Coronary artery (tissue), 2 donors: ENCODE results near the gene OR6B2.

Experiments
- DNase-seq: peaks from one replicate; pipeline ENCODE4 v3.0.0-alpha.2; 2017; ENCODE audit warnings: low spot score
- H3K27ac ChIP-seq, 2 donors: fragments of 200-600 bp; sonication (generic); one replicate each; pipeline ENCODE4 v1.5.1; 2016 to 2019
- H3K4me3 ChIP-seq: fragments of 200-600 bp; sonication (generic); 2 replicates; pipeline ENCODE4 v1.5.1; 2016; ENCODE audit warnings: mild to moderate bottlenecking, moderate library complexity
- CTCF ChIP-seq: fragments of 200-600 bp; sonication (generic); IDR thresholded peaks from one replicate; pipeline ENCODE4 v1.5.1; 2019; ENCODE audit warnings: antibody characterized with exemption

OR6B2 gene

DNA sequence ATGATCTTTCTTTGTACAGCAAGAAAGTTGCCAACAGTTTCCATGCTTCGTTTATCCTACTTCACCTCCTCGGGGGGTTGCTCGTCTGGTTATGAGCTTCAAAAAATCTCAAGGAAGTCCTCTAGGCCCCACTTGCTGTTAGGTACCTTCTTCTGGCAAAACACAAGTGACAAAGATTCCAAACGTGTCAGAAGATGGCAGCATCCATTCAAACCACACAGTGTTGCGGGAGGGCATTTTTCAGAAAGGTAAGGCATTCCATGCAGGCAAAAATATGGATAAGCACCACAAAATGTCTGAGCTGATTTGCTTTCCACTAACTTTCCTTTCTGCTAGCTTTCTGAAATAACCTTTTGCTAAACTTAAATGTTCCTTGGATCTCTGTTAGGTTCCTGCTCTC lies 36.3 kb upstream of the OR6B2 start:
- H3K4me3 ChIP-seq = no peak overlapping the region
- no peak overlapping the region for H3K27ac ChIP-seq
- no peak for DNase-seq
- no peak for TF ChIP-seq CTCF

DNA sequence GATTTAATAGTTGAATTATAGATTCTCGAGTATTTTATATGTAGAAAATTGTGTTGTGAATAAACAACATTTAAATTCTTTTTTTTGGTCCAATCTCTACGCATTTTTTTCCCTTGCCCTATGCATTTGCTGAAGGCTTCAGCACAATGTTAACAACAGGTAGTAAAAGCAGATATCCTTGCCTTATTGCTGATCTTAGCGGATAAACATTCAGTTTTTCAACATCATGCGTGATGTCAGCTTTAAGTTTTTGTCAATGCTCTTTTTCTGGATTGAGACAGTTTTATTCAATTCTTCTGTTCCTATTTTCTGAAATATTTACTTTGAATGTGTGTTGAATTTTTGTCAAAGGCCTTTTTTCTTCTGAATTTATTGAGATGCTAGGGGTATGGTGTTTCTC lies 34.7 kb upstream of the OR6B2 start:
- no peak overlapping the region for H3K27ac ChIP-seq
- no peak for TF ChIP-seq CTCF
- no peak for DNase-seq
- no peak overlapping the region for H3K4me3 ChIP-seq

DNA sequence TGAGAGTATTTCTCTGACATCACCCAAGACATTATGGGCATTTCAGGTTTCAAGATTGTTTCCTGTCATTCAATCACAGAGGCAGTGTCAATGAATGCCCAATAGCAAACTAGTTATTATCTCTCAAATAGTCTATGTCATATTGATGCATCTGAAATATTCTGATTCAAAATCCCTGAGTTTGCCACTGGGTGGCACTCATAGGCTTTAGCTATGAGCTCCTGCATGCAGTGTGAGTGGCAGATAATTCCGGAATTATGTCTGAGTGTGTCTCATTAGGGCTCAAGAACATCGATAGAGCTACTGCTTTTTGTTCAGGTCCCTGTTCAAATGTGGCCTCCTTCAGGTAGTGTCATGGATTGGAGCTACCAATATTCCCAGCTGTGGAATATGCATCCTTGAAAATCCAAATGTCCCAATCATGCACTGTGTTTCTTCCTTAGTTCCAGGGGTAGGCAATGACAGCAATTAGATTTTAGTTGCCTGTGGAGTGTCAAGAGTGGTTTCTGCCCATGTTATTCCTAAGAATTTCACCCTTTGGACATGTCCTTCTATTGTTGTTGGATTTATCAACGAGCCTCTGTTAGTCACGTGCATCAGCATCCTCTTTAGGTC lies 30.9 kb upstream of the OR6B2 start:
- no peak for TF ChIP-seq CTCF
- Histone ChIP-seq H3K27ac (no peak overlapping the region), H3K4me3 (no peak overlapping the region)
- DNase-seq = no peak

DNA sequence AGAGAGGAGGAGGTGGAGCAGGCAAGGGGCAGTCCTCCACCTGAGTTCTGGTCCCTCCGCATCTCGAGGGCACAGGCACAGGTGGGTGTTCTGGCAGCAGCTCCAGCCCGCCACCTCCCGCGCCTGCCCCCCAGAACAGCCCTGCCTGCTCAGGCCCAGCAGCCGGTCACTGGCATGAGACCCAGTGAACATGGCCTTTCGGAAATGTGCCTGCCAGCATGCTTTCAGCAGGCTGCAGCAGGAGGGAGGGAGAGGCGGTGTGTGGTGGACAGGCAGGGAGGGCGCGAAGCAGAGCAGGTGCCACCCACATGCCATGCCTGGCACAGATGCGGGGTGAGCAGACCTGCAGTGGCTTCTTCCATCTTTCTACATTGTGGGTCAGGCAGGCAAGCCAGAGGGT lies 26.4 kb upstream of the OR6B2 start:
- TF ChIP-seq CTCF = no peak
- DNase-seq = no peak
- Histone ChIP-seq H3K27ac (no peak overlapping the region), H3K4me3 (no peak overlapping the region)

- no peak overlapping the region for H3K27ac ChIP-seq
- H3K4me3 ChIP-seq = no peak overlapping the region
- DNase-seq = no peak
- TF ChIP-seq CTCF = no peak
Measured at GRCh38 chr2:240055177-240055917, 25.1 kb upstream of the OR6B2 start.

DNA sequence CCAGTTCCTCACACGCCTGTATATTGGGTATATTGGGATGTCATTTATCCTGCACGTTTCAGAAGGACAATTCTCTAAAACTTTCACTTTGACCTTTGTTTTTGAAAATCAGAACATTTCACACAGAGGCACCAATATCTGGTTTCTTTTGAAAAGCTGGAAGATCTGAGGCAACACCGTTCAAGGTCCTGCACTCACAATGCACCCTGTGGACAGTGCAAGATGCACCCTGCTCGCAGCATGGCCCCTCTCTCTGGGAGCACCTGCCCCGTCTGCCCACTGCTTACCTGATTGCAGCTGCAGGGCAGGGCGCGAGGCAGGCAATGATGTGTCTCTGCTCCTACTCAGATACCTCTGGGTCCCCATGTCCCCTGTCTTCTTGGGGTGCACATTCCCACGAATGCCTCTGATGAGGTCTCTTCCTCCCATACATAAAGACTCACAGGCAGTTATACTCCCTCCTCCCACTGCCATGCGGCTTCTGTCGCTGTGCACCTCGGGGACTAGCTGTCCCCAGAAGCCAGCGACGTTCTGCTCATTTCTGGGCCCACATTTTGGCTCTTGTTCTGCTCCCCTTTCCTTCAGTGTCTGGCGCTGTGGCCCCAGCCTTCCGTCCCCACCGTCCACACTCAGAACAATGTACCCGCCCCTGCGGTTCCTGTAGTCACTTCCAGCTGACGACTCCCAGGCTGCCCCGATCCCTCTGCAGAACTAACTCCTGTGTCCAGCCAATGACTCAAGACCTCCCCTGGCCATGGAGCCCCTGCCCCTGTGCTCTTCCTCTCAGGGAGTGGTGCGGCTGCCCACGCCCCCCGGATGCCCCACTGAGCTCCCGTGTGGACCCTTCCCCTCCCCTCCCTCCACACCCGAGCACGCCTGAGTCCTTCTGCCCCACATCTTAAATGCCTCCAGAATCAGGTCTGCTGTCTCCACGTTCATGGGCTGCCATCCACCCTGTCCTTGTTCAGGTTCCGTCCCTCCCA lies 23.2 kb upstream of the OR6B2 start, which contains the start of gene OR6B3:
TSS of gene OR6B3 (minus strand) at position 349 of the 983 bp plus-strand sequence.
- no peak for DNase-seq
- TF ChIP-seq CTCF = no peak
- H3K27ac ChIP-seq = no peak within 1 kb of the TSS
- no peak within 1 kb of the TSS for H3K4me3 ChIP-seq
